Measurements from ENCODE around the gene ANTXR2.

The ANTXR2 gene

GRCh38 chr4:79864500-79865200 lies 208.4 kb downstream of the ANTXR2 start:
- DNase-seq (ENCODE audit: low read depth): no peak

- no peak for DNase-seq (ENCODE audit: low read depth)
Measured at GRCh38 chr4:79863333-79863732, 209.7 kb downstream of the ANTXR2 start.

- no peak for DNase-seq (ENCODE audit: low read depth)
Measured at GRCh38 chr4:79862821-79863220, 210.2 kb downstream of the ANTXR2 start.

GRCh38 chr4:79857811-79858210 lies 215.2 kb downstream of the ANTXR2 start:
- DNase-seq (ENCODE audit: low read depth): no peak

GRCh38 chr4:79856196-79856595 lies 216.8 kb downstream of the ANTXR2 start:
- DNase-seq (ENCODE audit: low read depth): no peak

GRCh38 chr4:79854856-79855502 lies 218.1 kb downstream of the ANTXR2 start:
- no peak for DNase-seq (ENCODE audit: low read depth)

GRCh38 chr4:79852305-79852730 lies 220.7 kb downstream of the ANTXR2 start:
- peak; percentile 27 for DNase-seq (ENCODE audit: low read depth)

GRCh38 chr4:79851625-79852304 lies 221.3 kb downstream of the ANTXR2 start:
- DNase-seq (ENCODE audit: low read depth): no peak

All from fibroblast of gingiva (primary cell).